ENCODE results near the gene PCDHA1.

The PCDHA1 gene

GRCh38 chr5:140988608-140989007 is 202.7 kb downstream of the PCDHA1 start:
- DNase-seq (ENCODE audit: low spot score), result no peak

GRCh38 chr5:140989254-140990020 is 203.5 kb downstream of the PCDHA1 start:
- DNase-seq (ENCODE audit: low spot score), result no peak

- DNase-seq (ENCODE audit: low spot score), result no peak
Measured at GRCh38 chr5:140992828-140993227, 206.9 kb downstream of the PCDHA1 start.

- no peak for DNase-seq (ENCODE audit: low spot score)
Measured at GRCh38 chr5:140996060-140996459, 210.1 kb downstream of the PCDHA1 start.

GRCh38 chr5:140998921-140999410 is 213.0 kb downstream of the PCDHA1 start:
- no peak for DNase-seq (ENCODE audit: low spot score)

GRCh38 chr5:141001446-141001843 is 215.5 kb downstream of the PCDHA1 start:
- DNase-seq (ENCODE audit: low spot score), result no peak

- DNase-seq (ENCODE audit: low spot score), result no peak
Measured at GRCh38 chr5:141001844-141002604, 216.1 kb downstream of the PCDHA1 start.

GRCh38 chr5:141002605-141002965 is 216.6 kb downstream of the PCDHA1 start:
- DNase-seq (ENCODE audit: low spot score), result no peak

GRCh38 chr5:141003031-141003430 is 217.1 kb downstream of the PCDHA1 start:
- no peak for DNase-seq (ENCODE audit: low spot score)

GRCh38 chr5:141003791-141004611 is 218.1 kb downstream of the PCDHA1 start:
- no peak for DNase-seq (ENCODE audit: low spot score)

- no peak for DNase-seq (ENCODE audit: low spot score)
Measured at GRCh38 chr5:141007791-141008190, 221.9 kb downstream of the PCDHA1 start.

GRCh38 chr5:141010047-141010793 is 224.3 kb downstream of the PCDHA1 start:
- no peak for DNase-seq (ENCODE audit: low spot score)

GRCh38 chr5:141017943-141018342 is 232.0 kb downstream of the PCDHA1 start:
- no peak for DNase-seq (ENCODE audit: low spot score)

GRCh38 chr5:141022384-141022783 is 236.4 kb downstream of the PCDHA1 start:
- no peak for DNase-seq (ENCODE audit: low spot score)

GRCh38 chr5:141031006-141031405 is 245.1 kb downstream of the PCDHA1 start:
- DNase-seq (ENCODE audit: low spot score), result no peak

GRCh38 chr5:141032626-141033025 is 246.7 kb downstream of the PCDHA1 start:
- DNase-seq (ENCODE audit: low spot score), result no peak

GRCh38 chr5:141039061-141039460 is 253.1 kb downstream of the PCDHA1 start:
- DNase-seq (ENCODE audit: low spot score), result no peak

GRCh38 chr5:141039517-141039916 is 253.6 kb downstream of the PCDHA1 start:
- DNase-seq (ENCODE audit: low spot score), result no peak

GRCh38 chr5:141040093-141040770 is 254.3 kb downstream of the PCDHA1 start:
- no peak for DNase-seq (ENCODE audit: low spot score)

- DNase-seq (ENCODE audit: low spot score), result peak; percentile 87
Measured at GRCh38 chr5:141040771-141041426, 255.0 kb downstream of the PCDHA1 start.

- no peak for DNase-seq (ENCODE audit: low spot score)
Measured at GRCh38 chr5:141041427-141041785, 255.5 kb downstream of the PCDHA1 start.
